Hepatocyte (in vitro differentiated cells): ENCODE measurements around the gene ATP6V1B1. TPM values are rescaled to one million over a fixed set of nuclear protein-coding genes. Genes with fewer than 3 reads are reported as not detected.

Source experiments
- DNase-seq: peaks from one replicate; pipeline ENCODE4 v3.0.0-alpha.2; 2016; ENCODE audit warnings: low spot score
- H2AFZ ChIP-seq: fragments of 200-600 bp; sonication (generic); 2 replicates; pipeline ENCODE4 v1.6.0; 2016; ENCODE audit warnings: antibody characterized with exemption, mild to moderate bottlenecking
- H3K27ac ChIP-seq: fragments of 200-600 bp; sonication (generic); 2 replicates; pipeline ENCODE4 v1.5.1; 2016; ENCODE audit warnings: mild to moderate bottlenecking
- H3K27me3 ChIP-seq: fragments of 200-600 bp; sonication (generic); 2 replicates; pipeline ENCODE4 v1.6.1; 2016
- H3K36me3 ChIP-seq: fragments of 200-600 bp; sonication (generic); replicated peaks from 2 replicates; pipeline ENCODE4 v1.5.1; 2016; ENCODE audit warnings: low read depth; ENCODE audit not compliant: insufficient read depth
- H3K4me1 ChIP-seq: fragments of 200-600 bp; sonication (generic); 2 replicates; pipeline ENCODE4 v1.5.1; 2016; ENCODE audit warnings: mild to moderate bottlenecking, moderate library complexity; ENCODE audit not compliant: insufficient read depth
- H3K4me2 ChIP-seq: fragments of 200-600 bp; sonication (generic); 2 replicates; pipeline ENCODE4 v1.6.0; 2016
- H3K4me3 ChIP-seq: fragments of 200-600 bp; sonication (generic); 2 replicates; pipeline ENCODE4 v1.5.1; 2016; ENCODE audit warnings: mild to moderate bottlenecking
- H3K79me2 ChIP-seq: fragments of 200-600 bp; sonication (generic); 2 replicates; pipeline ENCODE4 v1.6.0; 2017; ENCODE audit warnings: mild to moderate bottlenecking
- H3K9me2 ChIP-seq: fragments of 200-600 bp; sonication (generic); replicated peaks from 2 replicates; pipeline ENCODE4 v1.6.0; 2017; ENCODE audit warnings: mild to moderate bottlenecking; ENCODE audit not compliant: insufficient read depth
- H3K9me3 ChIP-seq: fragments of 200-600 bp; sonication (generic); 2 replicates; pipeline ENCODE4 v1.5.1; 2016; ENCODE audit warnings: low read depth, mild to moderate bottlenecking
- H4K20me1 ChIP-seq: fragments of 200-600 bp; sonication (generic); 2 replicates; pipeline ENCODE4 v1.6.0; 2016; ENCODE audit warnings: mild to moderate bottlenecking; ENCODE audit not compliant: insufficient read depth, poor library complexity, severe bottlenecking
- CTCF ChIP-seq: fragments of 200-600 bp; sonication (generic); IDR thresholded peaks from 2 replicates; pipeline ENCODE4 v1.5.1; 2016; ENCODE audit warnings: antibody characterized with exemption, mild to moderate bottlenecking; ENCODE audit not compliant: poor library complexity
- EZH2 ChIP-seq: fragments of 200-600 bp; sonication (generic); IDR thresholded peaks from 2 replicates; pipeline ENCODE4 v1.6.1; 2016; ENCODE audit warnings: antibody characterized with exemption, mild to moderate bottlenecking, borderline replicate concordance
- EZH2phosphoT487 ChIP-seq: fragments of 200-600 bp; sonication (generic); IDR thresholded peaks from one replicate; pipeline ENCODE4 v1.6.1; 2018; ENCODE audit warnings: antibody characterized with exemption, mild to moderate bottlenecking, low read depth, moderate library complexity; ENCODE audit not compliant: unreplicated experiment, severe bottlenecking
- WGBS: methylation state at CpG from one replicate; pipeline ENCODE4 v1.1.6; 2016; ENCODE audit warnings: low lambda C conversion rate; ENCODE audit errors: missing lambda C conversion rate; 5-methylcytosine and 5-hydroxymethylcytosine counted together
- polyA plus RNA-seq: library from polyadenylated mRNA; unstranded; fragments of >200 nt; fragmentation: Nextera tagmentation; extraction: Ambion mirVana; gene quantifications from 2 replicates; pipeline ENCODE4 v1.2.1, GENCODE V29; 2016
- total RNA-seq: library from RNA; depleted of rRNA; stranded (reverse); fragments of >200 nt; gene quantifications from 2 replicates; pipeline ENCODE4 v1.2.3, GENCODE V29; 2014

ATP6V1B1 gene
- total and polyA plus RNA-seq, 2 experiments from 2014 or later = 1.7 to 2.9 TPM

GRCh38 chr2:71004857-71005256 lies 69.2 kb downstream of the ATP6V1B1 start:
- H3K4me3 ChIP-seq = no peak overlapping the region
- no peaks in the 10 kb centered on the region for H3K9me2 ChIP-seq
- H4K20me1 ChIP-seq = no peaks in the 10 kb centered on the region
- H3K4me2 ChIP-seq = no peak overlapping the region
- H3K79me2 ChIP-seq = no peaks in the 10 kb centered on the region
- WGBS = 79% methylated on average over 6 of the region's 6 CpGs
- peaks cover 6% of the 10 kb centered on the region for H3K4me1 ChIP-seq
- H3K27ac ChIP-seq = no peak overlapping the region
- TF ChIP-seq CTCF = no peak
- TF ChIP-seq EZH2 = no peak
- TF ChIP-seq EZH2phosphoT487 = no peak
- H3K36me3 ChIP-seq = no peaks in the 10 kb centered on the region
- H2AFZ ChIP-seq = no peak overlapping the region
- H3K9me3 ChIP-seq = no peaks in the 10 kb centered on the region
- no peak for DNase-seq
- no peaks in the 10 kb centered on the region for H3K27me3 ChIP-seq

GRCh38 chr2:71005271-71006202 lies 69.8 kb downstream of the ATP6V1B1 start:
- no peak overlapping the region for H2AFZ ChIP-seq
- no peaks in the 10 kb centered on the region for H3K9me2 ChIP-seq
- no peaks in the 10 kb centered on the region for H3K36me3 ChIP-seq
- no peak for DNase-seq
- peaks cover 6% of the 10 kb centered on the region for H3K4me1 ChIP-seq
- no peaks in the 10 kb centered on the region for H3K79me2 ChIP-seq
- H4K20me1 ChIP-seq = no peaks in the 10 kb centered on the region
- H3K4me3 ChIP-seq = no peak overlapping the region
- H3K4me2 ChIP-seq = no peak overlapping the region
- no peaks in the 10 kb centered on the region for H3K27me3 ChIP-seq
- H3K9me3 ChIP-seq = no peaks in the 10 kb centered on the region
- 89% methylated on average over 10 of the region's 10 CpGs for WGBS
- TF ChIP-seq EZH2 (no peak), CTCF (no peak), EZH2phosphoT487 (no peak)
- H3K27ac ChIP-seq = no peak overlapping the region

- no peaks in the 10 kb centered on the region for H3K79me2 ChIP-seq
- no peak for TF ChIP-seq CTCF
- TF ChIP-seq EZH2 = no peak
- TF ChIP-seq EZH2phosphoT487 = no peak
- peaks cover 5% of the 10 kb centered on the region for H3K4me1 ChIP-seq
- H3K4me3 ChIP-seq = no peak overlapping the region
- H2AFZ ChIP-seq = no peak overlapping the region
- no peaks in the 10 kb centered on the region for H4K20me1 ChIP-seq
- H3K9me2 ChIP-seq = no peaks in the 10 kb centered on the region
- DNase-seq = no peak
- no peaks in the 10 kb centered on the region for H3K27me3 ChIP-seq
- H3K9me3 ChIP-seq = no peaks in the 10 kb centered on the region
- H3K27ac ChIP-seq = no peak overlapping the region
- no peak overlapping the region for H3K4me2 ChIP-seq
- no peaks in the 10 kb centered on the region for H3K36me3 ChIP-seq
- WGBS = 57% methylated on average over 2 of the region's 2 CpGs
Observed at GRCh38 chr2:71006323-71006722, 70.6 kb downstream of the ATP6V1B1 start.
